ENCODE data around the gene GANC.

Gene GANC

GRCh38 chr15:42405863-42406482 is 133.0 kb downstream of the GANC start:
- no peak overlapping the region for H3K4me3 ChIP-seq (replicated peaks in 1 of 2; ENCODE audit: low read depth in 2 of 2, low read length in 2 of 2)
- TF ChIP-seq CTCF (IDR thresholded peaks at IDR 0.05; ENCODE audit: low read depth, low read length): no peak
- no peak for DNase-seq (ENCODE audit: low read depth in 2 of 2)
